Hematopoietic multipotent progenitor cell treated with erythropoietin and hydrocortisone succinate and interleukin-3 and kit ligand, for 4 days (in vitro differentiated cells): Measurements from ENCODE around the gene KAT6B.

Source experiments
- DNase-seq: peaks from one replicate; pipeline ENCODE4 v3.0.0-alpha.2; 2015

Gene KAT6B

DNA sequence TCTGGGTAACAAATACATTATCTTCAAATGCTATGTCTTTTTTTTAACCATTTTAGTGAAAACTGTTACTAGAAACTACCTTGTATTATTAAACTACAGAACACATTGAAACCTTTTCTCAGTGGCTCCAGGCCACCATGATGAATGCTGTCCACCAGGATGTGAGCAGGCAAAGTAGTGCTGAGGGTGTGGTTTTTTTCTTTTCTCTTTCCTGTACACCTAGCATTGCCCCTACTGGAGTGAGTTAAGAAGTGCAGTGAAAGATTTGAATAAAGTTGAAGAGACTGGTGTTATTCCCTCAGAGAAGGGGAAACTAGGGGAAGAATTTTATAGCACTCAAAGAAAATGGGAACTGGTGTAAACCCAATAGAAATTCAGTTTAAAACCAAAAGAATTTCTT, 165.0 kb downstream of the KAT6B start:
- DNase-seq = peak; percentile 66

DNA sequence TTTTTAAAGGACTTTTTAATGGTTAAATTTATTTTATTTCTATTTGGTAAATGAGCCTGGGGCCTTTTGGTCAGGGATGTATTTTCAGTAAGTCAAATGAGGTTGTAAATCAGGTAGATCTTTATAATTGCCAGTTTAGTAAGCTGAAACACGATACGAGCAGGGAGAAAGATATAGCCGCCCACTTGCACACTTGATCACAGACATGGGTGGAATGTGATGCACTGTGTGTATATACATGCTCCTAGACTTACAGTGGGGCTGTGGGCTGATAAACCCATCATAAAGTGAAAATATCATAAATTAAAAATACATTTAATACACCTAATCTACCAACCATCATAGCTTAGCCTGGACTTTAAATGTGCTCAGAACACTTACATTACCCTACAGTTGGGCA, 165.7 kb downstream of the KAT6B start:
- DNase-seq = no peak

DNA sequence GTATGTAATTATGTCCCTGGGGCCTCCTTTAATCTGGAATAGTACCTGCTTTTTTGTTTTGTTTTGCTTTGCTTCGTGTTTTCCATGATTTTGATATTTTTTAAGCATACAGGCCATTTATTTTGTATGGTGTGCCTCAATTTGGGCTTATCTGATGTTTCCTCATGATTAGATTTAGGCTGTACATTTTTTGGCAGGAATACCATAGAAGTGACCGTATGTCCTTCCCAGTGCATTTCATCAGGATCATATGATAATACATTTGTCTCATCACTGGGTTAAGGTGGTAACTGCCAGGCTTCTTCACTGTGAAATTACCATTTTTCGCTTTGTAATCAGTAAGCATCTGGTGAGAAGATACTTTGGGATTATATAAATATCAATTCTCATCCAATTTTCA, 167.2 kb downstream of the KAT6B start:
- DNase-seq = no peak

DNA sequence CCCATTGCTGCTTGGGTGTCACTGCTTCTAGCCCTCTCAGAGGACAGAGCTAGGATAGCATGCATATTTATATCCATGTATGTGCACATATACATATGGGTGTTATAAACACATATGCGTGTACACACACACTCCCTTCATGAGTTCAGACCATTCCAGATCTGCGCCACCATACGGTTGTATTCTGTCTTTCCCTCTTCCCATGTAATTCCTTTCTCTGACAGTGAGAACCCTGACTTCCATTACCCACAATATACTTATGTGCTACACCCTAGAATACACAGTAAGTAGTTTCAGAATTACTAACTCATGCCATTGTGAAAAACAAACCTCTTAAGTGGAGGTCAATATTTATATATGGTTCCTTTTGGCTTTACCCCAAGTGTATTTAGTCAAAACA, 168.5 kb downstream of the KAT6B start:
- DNase-seq = no peak

DNA sequence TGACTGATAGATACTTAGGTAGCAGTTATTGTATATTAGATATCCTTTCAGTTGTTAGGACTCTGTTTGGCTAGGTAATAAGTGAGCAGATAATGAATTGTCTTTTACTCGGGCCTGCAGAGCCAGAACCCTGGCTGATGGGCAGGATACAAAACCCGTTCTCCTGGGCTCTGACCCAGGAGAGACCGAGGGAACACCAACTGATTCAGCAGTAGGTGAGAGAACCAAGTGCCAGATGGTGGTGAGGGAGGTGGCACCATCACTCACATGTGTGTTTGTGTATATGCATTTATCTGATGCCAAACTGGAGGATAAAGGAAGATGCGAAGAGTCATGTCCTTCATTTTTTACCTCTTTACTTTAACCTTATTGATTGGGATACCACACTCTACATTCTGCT, 169.4 kb downstream of the KAT6B start:
- DNase-seq = no peak

DNA sequence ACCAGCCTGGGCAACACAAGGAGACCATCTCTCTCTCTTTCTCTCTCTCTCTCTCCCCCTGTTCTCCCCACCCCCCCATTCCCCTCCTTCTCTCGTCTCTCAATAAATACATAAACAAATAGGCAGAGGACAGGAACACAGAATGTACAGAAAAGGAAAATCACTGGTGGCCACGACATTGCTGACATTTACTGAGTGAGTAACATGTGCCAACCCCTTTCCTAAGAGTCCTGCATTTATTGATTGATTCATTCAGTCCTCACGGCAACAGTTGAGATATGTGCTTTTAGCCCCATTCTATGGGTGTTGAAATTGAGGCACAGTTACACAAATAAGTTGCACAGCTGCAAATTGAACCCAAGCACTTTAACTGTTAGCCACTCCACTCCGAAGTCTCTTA, 170.8 kb downstream of the KAT6B start:
- no peak for DNase-seq

DNA sequence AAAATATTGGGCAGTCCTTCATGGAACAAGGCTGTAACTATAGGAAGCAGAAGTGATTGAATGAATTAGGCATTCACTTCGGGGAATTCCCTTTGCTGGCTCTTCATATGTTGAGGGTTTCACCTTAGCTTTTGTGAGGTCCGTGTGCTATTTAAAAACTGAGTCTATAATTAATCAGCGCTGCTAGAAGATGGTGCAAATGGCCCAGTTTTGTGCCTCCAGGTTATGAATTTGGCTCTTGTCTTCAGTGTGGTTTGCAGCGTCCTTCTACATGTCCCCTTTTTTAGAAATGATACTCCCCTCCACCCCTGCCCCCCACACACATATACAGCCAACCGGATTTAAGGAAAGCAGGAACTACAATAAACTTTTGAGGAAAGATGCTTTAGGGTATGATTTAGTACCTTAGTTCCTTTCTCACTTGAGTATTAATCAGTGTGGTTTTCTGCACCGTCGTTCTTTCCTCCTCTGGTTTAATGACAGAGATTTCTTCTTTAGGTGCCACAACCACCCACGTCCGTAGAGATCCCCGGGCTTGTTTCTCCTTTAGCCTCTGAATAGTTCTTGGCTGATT, 174.4 kb downstream of the KAT6B start:
- no peak for DNase-seq

DNA sequence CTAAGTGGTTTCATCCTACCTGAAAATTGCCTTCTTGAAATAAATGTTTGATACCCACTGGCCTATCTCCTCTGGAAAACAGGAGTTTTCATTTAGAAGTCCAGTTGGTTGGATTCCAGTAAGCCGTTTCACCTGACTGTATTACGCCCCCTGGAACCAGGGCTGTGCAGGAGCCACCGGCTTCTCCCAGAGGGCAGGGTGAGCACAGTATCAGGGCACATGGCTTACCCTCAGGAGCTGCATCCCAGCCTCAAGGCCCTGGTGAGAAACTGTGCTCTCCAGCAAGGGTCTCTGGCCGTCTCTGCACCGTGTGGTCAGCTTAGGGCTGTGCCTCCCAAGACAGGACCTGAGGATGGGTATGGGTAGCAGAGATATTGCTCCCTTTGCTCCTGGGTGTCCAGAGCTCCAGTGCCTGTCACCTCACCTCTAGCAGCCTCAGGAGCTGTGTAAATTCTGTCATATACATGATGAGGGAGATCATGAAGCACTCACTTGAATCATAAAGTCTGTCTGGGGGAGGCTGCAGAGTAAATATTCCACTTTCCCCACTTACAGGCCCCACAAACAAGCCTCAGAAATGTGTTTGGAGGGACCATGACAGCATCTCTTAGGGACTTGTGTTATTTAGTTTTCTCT, 175.4 kb downstream of the KAT6B start:
- no peak for DNase-seq

DNA sequence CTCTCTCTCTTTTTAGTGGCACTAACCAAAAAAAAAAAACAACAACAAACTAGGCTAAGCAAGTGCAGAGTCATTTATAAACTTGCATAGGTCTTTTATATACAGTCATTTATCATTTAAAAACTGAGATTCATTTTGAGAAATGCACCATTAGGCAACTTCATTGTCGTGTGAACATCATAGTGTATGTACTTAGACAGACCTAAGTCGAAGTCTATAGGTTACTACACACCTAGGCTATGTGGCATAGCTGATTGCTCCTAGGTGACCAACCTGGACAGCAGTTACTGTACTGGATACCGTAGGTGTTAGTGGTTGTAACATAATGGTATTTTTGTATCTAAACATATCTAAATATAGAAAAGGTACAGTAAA, 175.9 kb downstream of the KAT6B start:
- no peak for DNase-seq

DNA sequence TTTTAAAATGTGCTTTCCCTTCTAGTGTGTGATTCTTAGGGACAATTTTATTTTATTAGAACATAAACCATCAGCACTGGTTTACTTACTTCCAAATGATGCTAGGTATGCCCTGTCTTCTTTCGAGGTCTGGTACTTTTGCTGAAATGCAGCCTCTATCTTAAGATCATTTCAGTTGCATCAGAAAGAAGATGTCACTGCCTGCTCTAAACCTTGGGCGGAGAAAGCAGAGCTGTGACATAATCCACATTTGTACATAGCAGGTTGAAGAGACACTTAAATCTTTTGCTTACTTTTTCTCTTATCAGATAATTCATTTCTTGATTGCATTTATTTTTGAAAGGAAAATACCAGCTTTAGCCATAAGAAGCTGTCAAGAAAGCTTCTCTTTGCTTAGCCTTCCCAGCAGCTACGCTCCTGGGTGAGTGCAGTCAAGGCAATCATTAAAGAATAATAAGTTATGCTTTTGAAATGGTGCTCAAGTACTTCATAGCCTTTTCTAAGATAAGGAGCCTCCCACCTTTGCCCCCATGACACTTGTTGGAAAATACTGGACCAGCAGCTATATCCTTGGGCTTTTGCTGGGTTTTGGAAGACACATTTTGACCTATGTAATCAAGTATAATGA, 176.7 kb downstream of the KAT6B start:
- no peak for DNase-seq

DNA sequence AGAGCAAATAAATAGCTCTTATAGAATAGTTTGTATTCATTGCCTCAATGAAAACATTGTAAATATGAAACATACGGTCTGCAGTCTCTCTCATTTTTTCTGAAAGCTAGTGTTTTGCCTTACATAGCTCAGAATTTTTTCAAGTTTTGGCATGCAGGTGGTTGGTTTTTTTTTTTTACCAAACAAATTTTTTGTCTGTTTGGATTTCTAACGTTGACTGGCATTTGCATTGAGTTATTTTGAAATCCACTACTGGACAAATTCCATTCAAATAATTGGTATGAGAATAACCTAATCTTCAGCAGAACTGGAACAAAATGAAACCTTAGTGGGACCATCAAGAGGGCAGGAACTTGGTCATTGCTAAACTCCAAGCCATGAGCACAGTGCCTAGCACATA, 177.5 kb downstream of the KAT6B start:
- DNase-seq = no peak

DNA sequence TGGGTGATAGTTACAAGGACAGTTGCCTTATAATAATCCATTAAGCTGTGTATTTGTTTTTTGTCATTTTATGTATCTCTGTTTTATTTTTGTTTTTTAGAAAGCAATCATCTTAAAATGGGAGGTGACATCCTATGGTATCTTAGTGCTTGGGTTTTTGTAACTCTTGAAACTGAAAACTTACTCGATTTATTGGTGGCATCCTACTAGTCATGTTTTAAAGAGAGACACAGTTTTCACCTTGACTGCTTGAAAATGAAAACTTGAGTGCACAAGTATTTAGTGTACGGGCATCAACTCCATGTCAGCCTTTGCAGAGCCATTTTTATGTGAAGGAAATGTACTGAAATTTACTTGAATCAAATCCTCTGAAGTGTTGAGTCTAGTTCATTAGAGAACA, 181.2 kb downstream of the KAT6B start:
- DNase-seq = no peak

DNA sequence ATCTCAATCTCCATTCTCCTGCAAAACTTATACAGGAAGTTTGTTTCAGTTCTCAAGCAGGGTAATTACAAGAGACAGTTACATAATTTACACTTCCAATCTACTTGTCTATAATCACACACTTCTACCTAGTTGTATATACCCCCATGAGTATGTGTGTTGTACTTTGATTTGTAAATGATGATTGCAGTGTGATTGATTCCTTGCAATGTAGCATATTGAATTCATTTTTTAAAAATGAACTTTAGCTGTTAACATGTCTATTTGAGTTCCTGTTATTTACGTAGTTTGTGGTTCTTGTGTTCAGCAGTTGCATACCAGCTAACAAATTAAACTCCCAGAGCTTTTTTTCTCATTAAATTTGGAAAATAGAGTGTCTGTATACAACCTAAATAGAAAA, 182.6 kb downstream of the KAT6B start:
- peak; percentile 20 for DNase-seq

DNA sequence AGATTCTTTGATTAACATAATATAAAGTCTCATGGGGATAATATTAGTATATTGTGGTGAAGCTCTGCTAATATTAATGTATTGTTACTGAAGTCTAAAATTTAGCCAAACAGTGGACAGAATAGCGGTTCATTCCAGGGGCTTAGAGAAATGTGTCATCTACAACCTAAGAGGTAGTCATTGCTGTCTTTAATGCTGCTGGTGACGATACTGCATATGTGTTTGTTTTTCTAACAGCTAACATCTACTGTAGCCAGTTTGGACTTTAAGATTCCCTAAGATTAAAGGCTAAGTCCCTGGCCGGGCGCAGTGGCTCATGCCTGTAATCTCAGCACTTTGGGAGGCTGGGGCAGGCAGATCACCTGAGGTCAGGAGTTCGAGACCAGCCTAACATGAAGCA, 183.0 kb downstream of the KAT6B start:
- no peak for DNase-seq

DNA sequence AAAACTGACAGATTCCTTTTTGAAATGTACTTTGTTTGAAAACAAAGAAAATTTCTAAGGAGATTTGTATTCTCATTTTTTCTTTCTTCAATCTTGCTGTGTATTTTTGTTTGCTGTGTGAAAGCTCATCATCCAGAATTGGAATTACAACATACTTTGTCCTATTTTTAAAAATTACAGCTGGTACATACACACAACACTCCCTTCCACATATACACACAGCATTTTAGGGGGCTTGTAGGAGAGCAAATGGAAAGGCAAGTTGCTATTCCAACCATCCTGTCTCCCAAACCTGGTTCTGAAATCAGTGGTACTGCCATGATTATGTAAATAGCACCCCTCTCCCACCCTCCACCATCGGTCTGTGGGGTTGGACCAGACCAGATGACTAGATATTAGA, 184.0 kb downstream of the KAT6B start:
- DNase-seq = no peak

DNA sequence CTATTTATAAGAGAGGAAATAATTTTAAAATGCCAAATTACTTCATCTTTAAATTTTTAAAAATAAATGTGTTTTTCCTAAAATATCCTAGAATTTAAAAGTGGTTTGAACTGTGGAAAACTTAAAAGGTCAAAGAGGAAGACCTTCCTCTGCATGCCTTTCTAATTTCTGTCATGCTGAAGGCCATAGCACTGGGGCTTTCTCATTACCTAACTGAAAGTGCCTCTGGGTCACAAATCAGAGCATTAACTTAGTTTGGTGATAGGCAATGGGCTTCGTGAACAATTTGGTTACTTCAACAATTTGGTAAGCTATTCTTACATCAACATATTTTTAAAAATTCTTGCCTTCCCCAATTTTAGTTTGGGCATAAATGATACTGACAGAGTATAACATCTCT, 184.8 kb downstream of the KAT6B start:
- no peak for DNase-seq

DNA sequence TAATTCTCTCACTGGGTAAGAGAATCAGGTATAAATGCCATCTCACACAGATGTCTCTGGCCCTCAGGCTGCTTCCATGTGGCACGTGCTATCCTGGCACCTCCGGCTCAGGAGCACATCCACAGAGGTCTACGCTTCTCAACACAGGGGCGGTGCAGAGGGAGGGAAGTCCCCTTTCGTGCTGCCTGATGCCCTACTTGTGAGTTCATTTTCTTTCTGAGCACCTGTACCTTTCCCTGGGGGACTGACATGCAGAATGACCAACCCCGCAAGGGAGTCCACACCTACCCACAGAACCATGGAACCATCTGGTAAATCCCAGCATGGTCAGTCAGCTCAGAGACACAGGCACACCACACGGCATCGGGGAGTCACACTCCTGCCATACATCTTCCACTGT, 186.1 kb downstream of the KAT6B start:
- no peak for DNase-seq

DNA sequence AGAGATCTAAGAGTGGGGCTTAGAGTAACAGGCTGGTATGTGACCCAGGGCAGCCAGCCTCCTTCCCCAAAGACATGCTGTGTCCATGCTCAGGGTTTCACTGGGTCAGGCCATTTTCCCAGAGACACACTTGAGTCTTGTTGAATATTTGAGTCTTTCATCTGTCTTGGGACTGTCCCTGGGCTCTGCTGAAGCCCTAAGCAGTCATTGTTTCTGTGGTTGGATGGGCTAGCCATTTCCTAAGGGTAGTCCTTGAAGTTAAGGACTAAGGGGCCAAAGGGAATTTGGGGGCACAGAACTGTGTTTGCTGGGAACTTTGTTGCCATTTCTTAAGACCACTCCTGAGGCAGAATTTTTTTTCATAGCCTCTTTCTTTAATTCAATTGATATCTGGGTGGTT, 186.6 kb downstream of the KAT6B start:
- no peak for DNase-seq

DNA sequence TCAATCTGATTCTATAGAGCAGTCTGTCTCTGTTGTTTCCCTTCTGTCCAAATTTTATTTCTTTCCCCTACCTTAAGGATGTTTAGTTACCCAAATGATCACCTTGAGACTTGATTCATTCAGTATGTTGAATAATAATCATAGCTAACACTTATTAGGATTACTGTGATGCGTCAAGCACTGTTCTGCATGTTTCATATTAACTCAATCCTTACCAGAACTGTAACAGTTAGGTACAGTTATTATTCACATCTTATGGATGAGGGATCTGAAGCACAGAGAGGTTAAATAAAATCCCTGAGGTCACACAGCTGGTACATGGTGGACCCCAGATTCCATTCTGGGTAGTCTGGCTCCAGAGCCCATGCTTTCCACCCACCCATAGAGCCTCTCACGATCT, 187.1 kb downstream of the KAT6B start:
- no peak for DNase-seq

DNA sequence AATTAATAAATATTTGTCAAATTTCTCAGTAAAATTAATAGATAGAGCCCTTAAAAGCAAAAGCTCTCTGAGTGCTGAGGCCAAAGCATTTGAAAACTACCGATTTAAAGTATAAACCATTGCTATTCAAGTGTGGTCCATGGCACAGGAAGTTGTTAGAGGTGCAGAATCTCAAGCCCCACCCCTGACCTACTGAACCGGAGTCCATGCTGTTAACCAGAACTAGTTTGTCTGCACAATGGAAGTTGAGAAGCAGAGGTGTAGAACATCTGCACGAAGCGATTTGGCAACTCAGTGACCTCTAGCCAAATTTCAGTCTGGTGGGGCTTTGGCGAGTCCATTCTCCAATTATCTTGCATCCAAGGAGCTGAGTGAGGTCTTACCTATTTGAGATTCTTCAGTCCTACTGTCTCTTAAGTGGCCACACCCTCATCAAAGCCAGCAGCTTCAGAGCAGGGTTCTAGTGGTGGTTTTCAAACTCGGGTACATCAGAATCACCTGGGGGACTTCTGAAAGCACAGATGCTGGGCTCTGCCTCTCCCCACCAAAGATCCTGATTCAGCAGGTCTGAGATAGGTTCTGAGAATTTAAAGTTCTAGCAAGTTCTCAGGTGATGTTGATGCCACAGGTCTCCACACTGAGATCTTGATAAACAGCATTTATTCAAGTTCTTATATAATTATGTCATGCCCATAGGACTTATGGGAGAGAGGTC, 188.3 kb downstream of the KAT6B start:
- no peak for DNase-seq

DNA sequence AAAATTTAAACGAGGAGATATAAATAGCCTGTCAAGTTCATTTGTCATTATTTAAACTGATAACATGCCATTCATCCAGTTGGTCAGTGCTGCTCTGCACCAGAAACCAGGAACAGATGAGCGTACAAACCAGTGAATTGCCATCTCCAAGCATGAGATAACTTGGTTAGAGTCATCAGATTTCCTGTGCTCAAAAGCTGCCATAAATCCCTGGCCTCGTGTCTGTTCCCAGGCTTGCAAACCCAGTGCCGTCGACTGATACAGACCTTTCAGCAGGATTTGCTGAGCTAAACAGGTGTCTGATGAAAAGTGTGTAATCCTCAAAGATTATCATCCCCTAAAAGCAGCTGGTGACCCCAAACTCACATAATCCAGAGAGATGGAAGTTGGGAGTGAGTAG, 189.0 kb downstream of the KAT6B start:
- no peak for DNase-seq

DNA sequence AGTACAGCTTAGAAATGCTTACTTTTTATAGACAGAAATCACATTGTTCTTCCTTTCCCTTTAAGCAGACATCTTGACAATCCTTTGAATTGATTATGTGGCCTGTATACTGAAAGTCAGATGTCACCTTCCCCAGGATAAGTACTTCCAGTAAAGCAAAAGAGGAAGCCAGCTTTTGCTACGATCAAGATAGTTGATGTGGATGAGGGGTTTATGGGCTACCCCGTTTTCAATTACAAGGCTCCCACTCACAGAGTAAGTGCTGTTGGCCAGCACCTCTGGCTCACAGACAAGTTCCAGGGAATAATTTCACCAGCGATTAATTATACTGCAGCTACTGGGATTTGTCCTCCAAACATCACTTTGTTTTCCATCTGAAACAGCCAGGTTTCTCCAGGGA, 189.9 kb downstream of the KAT6B start:
- peak; percentile 41 for DNase-seq

DNA sequence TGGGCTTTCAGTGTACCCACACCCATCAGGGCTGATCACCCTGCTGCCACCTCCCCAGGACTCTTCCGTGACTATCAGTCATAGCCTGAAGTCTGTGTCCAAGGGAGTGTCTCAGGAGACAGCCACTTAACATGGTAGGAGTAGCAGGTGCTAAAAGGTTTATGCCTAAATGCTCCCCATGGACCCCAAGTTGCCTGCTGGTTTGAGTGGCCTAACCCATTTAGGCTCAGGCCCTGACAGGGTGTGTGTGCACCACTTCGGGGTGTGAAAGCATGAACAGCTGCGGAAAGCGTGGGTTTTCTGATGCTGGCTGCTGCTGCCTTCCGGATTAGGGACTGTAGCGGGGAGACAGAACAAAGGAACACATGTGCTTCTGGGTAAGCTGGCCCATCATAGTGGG, 191.9 kb downstream of the KAT6B start:
- no peak for DNase-seq

DNA sequence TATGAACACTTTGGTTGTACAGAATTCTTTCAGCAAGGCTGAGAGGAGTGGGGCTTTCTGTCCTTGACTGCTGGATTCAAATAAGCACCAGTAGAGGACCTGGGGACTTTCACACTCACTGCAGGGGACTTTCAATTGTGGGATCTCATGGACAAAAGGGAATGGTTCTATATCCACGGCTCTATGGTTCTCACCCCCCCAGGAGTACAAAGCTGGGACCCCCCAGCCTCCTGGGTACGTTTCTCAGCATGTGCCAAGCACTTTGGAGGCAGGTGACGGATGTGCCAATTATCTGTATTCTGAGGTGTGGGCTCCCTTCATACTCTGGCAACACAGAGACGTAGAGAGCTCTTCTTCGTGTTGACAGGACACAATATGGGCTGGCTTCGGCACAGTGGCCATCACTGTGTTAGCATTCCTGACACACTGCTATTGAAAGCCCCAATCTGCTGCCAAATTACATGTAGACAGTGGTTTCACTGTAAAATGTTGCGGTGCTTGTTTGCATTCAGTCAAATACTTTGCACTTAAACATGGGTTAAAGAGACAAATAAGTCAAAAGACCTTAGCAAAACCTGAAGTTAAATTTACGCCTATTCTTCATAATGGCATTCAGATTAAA, 192.4 kb downstream of the KAT6B start:
- DNase-seq = no peak
